ENCODE data around the gene DHX36.

The DHX36 gene

DNA sequence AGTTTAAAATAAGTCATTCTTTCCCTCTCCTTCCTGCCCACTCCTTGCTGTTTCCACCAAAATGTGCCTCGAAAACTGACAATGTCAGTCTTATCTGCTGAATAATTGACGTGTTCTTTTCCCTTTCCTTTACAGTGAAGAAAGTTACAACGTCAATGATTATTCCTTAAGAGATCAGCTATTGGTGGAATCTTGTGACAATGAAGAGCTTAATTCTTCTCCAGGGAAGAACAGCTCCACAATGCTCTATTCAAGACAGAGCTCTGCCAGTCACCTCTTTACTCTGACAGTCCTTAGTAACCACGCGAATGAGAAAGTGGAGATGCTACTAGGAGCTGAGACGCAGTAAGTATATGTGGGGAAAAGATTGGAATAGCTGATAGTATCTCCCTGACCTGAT is 84.1 kb downstream of the DHX36 start:
- no peak overlapping the region for H2BK15ac ChIP-seq (replicated peaks; ENCODE audit: low read depth)
- no peak overlapping the region for H3K56ac ChIP-seq (ENCODE audit: low read length)
- no peaks in the 10 kb centered on the region for H3K36me3 ChIP-seq (ENCODE audit: control insufficient read depth, insufficient read depth, low read length)
- H3K79me1 ChIP-seq (ENCODE audit: low read length) = no peaks in the 10 kb centered on the region
- H4K5ac ChIP-seq (ENCODE audit: low read length) = no peak overlapping the region
- no peak overlapping the region for H2BK120ac ChIP-seq (ENCODE audit: low read depth, low read length)
- no peak overlapping the region for H3K4me2 ChIP-seq (ENCODE audit: low read length)
- H3K4ac ChIP-seq (ENCODE audit: low read depth, low read length) = no peak overlapping the region
- H3K27ac ChIP-seq (ENCODE audit: low read depth, low read length) = no peak overlapping the region
- no peak overlapping the region for H2AK5ac ChIP-seq (ENCODE audit: low read length)
- H3K79me2 ChIP-seq (ENCODE audit: control insufficient read depth, insufficient read depth, low read length) = no peaks in the 10 kb centered on the region
- H4K8ac ChIP-seq (ENCODE audit: low read depth, low read length) = no peak overlapping the region
- H2BK5ac ChIP-seq (ENCODE audit: low read length) = no peak overlapping the region
- no peak overlapping the region for H3K9ac ChIP-seq (ENCODE audit: low read length)
- H3K4me3 ChIP-seq (ENCODE audit: low read length) = no peak overlapping the region
- no peak overlapping the region for H3K23ac ChIP-seq (ENCODE audit: low read length)
- H3K27me3 ChIP-seq (ENCODE audit: insufficient read depth, low read length, poor library complexity) = no peaks in the 10 kb centered on the region
- no peaks in the 10 kb centered on the region for H3K4me1 ChIP-seq (ENCODE audit: control insufficient read depth, low read depth, low read length)
- H3K18ac ChIP-seq (ENCODE audit: low read length) = no peak overlapping the region
- DNase-seq = no peak
- no CpG with 5 or more reads among the region's 6 CpGs for WGBS (ENCODE audit: extremely low coverage, insufficient coverage, low lambda C conversion rate)

GRCh38 chr3:154236331-154236730 is 88.0 kb downstream of the DHX36 start:
- Histone ChIP-seq H3K4ac (ENCODE audit: low read depth, low read length) (no peak overlapping the region), H3K27me3 (ENCODE audit: insufficient read depth, low read length, poor library complexity) (no peaks in the 10 kb centered on the region), H4K8ac (ENCODE audit: low read depth, low read length) (no peak overlapping the region), H3K23ac (ENCODE audit: low read length) (no peak overlapping the region), H2BK5ac (ENCODE audit: low read length) (no peak overlapping the region), H2AK5ac (ENCODE audit: low read length) (no peak overlapping the region), H2BK120ac (ENCODE audit: low read depth, low read length) (no peak overlapping the region), H3K79me1 (ENCODE audit: low read length) (no peaks in the 10 kb centered on the region), H2BK15ac (replicated peaks; ENCODE audit: low read depth) (no peak overlapping the region), H4K5ac (ENCODE audit: low read length) (no peak overlapping the region), H3K56ac (ENCODE audit: low read length) (no peak overlapping the region), H3K4me3 (ENCODE audit: low read length) (no peak overlapping the region), H3K4me1 (ENCODE audit: control insufficient read depth, low read depth, low read length) (no peaks in the 10 kb centered on the region), H3K79me2 (ENCODE audit: control insufficient read depth, insufficient read depth, low read length) (no peaks in the 10 kb centered on the region), H3K18ac (ENCODE audit: low read length) (no peak overlapping the region), H3K4me2 (ENCODE audit: low read length) (no peak overlapping the region), H3K9ac (ENCODE audit: low read length) (no peak overlapping the region), H3K27ac (ENCODE audit: low read depth, low read length) (no peak overlapping the region), H3K36me3 (ENCODE audit: control insufficient read depth, insufficient read depth, low read length) (no peaks in the 10 kb centered on the region)
- WGBS (ENCODE audit: extremely low coverage, insufficient coverage, low lambda C conversion rate) = no CpG with 5 or more reads among the region's 3 CpGs
- DNase-seq = no peak

DNA sequence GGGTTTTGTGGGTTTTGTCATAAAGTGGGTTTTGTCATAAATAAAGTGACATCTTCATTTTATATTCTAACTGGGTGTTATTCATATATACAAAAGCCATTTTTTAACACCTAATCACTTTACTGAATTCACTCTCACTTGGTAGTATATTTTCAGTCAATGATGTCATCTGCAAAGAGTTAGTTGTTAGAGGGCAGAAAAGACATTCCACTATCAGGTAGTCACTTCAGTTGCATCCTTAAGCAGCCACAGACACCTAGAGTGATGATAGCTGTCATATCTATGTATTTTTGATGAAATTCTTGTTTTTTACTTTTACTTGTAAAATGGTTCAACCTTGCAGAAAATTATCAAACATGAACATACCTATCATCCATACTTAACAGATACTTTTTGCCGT is 89.0 kb downstream of the DHX36 start:
- H3K27me3 ChIP-seq (ENCODE audit: insufficient read depth, low read length, poor library complexity) = no peaks in the 10 kb centered on the region
- no peak overlapping the region for H2BK15ac ChIP-seq (replicated peaks; ENCODE audit: low read depth)
- no peak overlapping the region for H2AK5ac ChIP-seq (ENCODE audit: low read length)
- DNase-seq = peak; percentile 67
- H4K5ac ChIP-seq (ENCODE audit: low read length) = no peak overlapping the region
- H3K23ac ChIP-seq (ENCODE audit: low read length) = no peak overlapping the region
- no peaks in the 10 kb centered on the region for H3K36me3 ChIP-seq (ENCODE audit: control insufficient read depth, insufficient read depth, low read length)
- H2BK120ac ChIP-seq (ENCODE audit: low read depth, low read length) = no peak overlapping the region
- no peaks in the 10 kb centered on the region for H3K79me2 ChIP-seq (ENCODE audit: control insufficient read depth, insufficient read depth, low read length)
- H3K18ac ChIP-seq (ENCODE audit: low read length) = no peak overlapping the region
- H3K4me3 ChIP-seq (ENCODE audit: low read length) = no peak overlapping the region
- H3K4me2 ChIP-seq (ENCODE audit: low read length) = no peak overlapping the region
- no peak overlapping the region for H2BK5ac ChIP-seq (ENCODE audit: low read length)
- H3K79me1 ChIP-seq (ENCODE audit: low read length) = no peaks in the 10 kb centered on the region
- H4K8ac ChIP-seq (ENCODE audit: low read depth, low read length) = no peak overlapping the region
- no CpG with 5 or more reads among the region's 1 CpG for WGBS (ENCODE audit: extremely low coverage, insufficient coverage, low lambda C conversion rate)
- no peak overlapping the region for H3K56ac ChIP-seq (ENCODE audit: low read length)
- no peak overlapping the region for H3K9ac ChIP-seq (ENCODE audit: low read length)
- no peak overlapping the region for H3K27ac ChIP-seq (ENCODE audit: low read depth, low read length)
- H3K4ac ChIP-seq (ENCODE audit: low read depth, low read length) = no peak overlapping the region
- no peaks in the 10 kb centered on the region for H3K4me1 ChIP-seq (ENCODE audit: control insufficient read depth, low read depth, low read length)

GRCh38 chr3:154229217-154229590 is 95.1 kb downstream of the DHX36 start:
- Histone ChIP-seq H4K8ac (ENCODE audit: low read depth, low read length) (no peak overlapping the region), H3K18ac (ENCODE audit: low read length) (no peak overlapping the region), H3K4me2 (ENCODE audit: low read length) (no peak overlapping the region), H3K9ac (ENCODE audit: low read length) (no peak overlapping the region), H3K79me2 (ENCODE audit: control insufficient read depth, insufficient read depth, low read length) (no peaks in the 10 kb centered on the region), H3K79me1 (ENCODE audit: low read length) (no peaks in the 10 kb centered on the region), H3K4me1 (ENCODE audit: control insufficient read depth, low read depth, low read length) (peaks cover 4% of the 10 kb centered on the region), H2BK5ac (ENCODE audit: low read length) (no peak overlapping the region), H3K56ac (ENCODE audit: low read length) (no peak overlapping the region), H2AK5ac (ENCODE audit: low read length) (no peak overlapping the region), H4K5ac (ENCODE audit: low read length) (no peak overlapping the region), H3K23ac (ENCODE audit: low read length) (no peak overlapping the region), H3K36me3 (ENCODE audit: control insufficient read depth, insufficient read depth, low read length) (no peaks in the 10 kb centered on the region), H2BK15ac (replicated peaks; ENCODE audit: low read depth) (no peak overlapping the region), H3K27ac (ENCODE audit: low read depth, low read length) (no peak overlapping the region), H2BK120ac (ENCODE audit: low read depth, low read length) (no peak overlapping the region), H3K4ac (ENCODE audit: low read depth, low read length) (no peak overlapping the region), H3K4me3 (ENCODE audit: low read length) (no peak overlapping the region), H3K27me3 (ENCODE audit: insufficient read depth, low read length, poor library complexity) (no peaks in the 10 kb centered on the region)
- no peak for DNase-seq
- WGBS (ENCODE audit: extremely low coverage, insufficient coverage, low lambda C conversion rate) = no CpG with 5 or more reads among the region's 2 CpGs

- H3K36me3 ChIP-seq (ENCODE audit: control insufficient read depth, insufficient read depth, low read length) = no peaks in the 10 kb centered on the region
- no peak overlapping the region for H3K9ac ChIP-seq (ENCODE audit: low read length)
- H3K4me1 ChIP-seq (ENCODE audit: control insufficient read depth, low read depth, low read length) = peaks cover 4% of the 10 kb centered on the region
- H3K27me3 ChIP-seq (ENCODE audit: insufficient read depth, low read length, poor library complexity) = no peaks in the 10 kb centered on the region
- H3K27ac ChIP-seq (ENCODE audit: low read depth, low read length) = no peak overlapping the region
- H3K4me2 ChIP-seq (ENCODE audit: low read length) = no peak overlapping the region
- H3K4me3 ChIP-seq (ENCODE audit: low read length) = no peak overlapping the region
- no peaks in the 10 kb centered on the region for H3K79me1 ChIP-seq (ENCODE audit: low read length)
- DNase-seq = peak; percentile 76
- H4K8ac ChIP-seq (ENCODE audit: low read depth, low read length) = no peak overlapping the region
- H3K56ac ChIP-seq (ENCODE audit: low read length) = no peak overlapping the region
- H2BK15ac ChIP-seq (replicated peaks; ENCODE audit: low read depth) = no peak overlapping the region
- no peak overlapping the region for H3K18ac ChIP-seq (ENCODE audit: low read length)
- WGBS (ENCODE audit: extremely low coverage, insufficient coverage, low lambda C conversion rate) = no CpG with 5 or more reads among the region's 6 CpGs
- H3K4ac ChIP-seq (ENCODE audit: low read depth, low read length) = no peak overlapping the region
- no peaks in the 10 kb centered on the region for H3K79me2 ChIP-seq (ENCODE audit: control insufficient read depth, insufficient read depth, low read length)
- H2AK5ac ChIP-seq (ENCODE audit: low read length) = no peak overlapping the region
- no peak overlapping the region for H2BK5ac ChIP-seq (ENCODE audit: low read length)
- H4K5ac ChIP-seq (ENCODE audit: low read length) = no peak overlapping the region
- H3K23ac ChIP-seq (ENCODE audit: low read length) = no peak overlapping the region
- H2BK120ac ChIP-seq (ENCODE audit: low read depth, low read length) = no peak overlapping the region
Observed at GRCh38 chr3:154228561-154229216, 95.6 kb downstream of the DHX36 start.

GRCh38 chr3:154227531-154227930 is 96.8 kb downstream of the DHX36 start:
- Histone ChIP-seq H3K4me3 (ENCODE audit: low read length) (no peak overlapping the region), H4K5ac (ENCODE audit: low read length) (no peak overlapping the region), H3K79me1 (ENCODE audit: low read length) (no peaks in the 10 kb centered on the region), H3K79me2 (ENCODE audit: control insufficient read depth, insufficient read depth, low read length) (no peaks in the 10 kb centered on the region), H3K18ac (ENCODE audit: low read length) (no peak overlapping the region), H3K9ac (ENCODE audit: low read length) (no peak overlapping the region), H3K56ac (ENCODE audit: low read length) (no peak overlapping the region), H3K36me3 (ENCODE audit: control insufficient read depth, insufficient read depth, low read length) (no peaks in the 10 kb centered on the region), H2BK5ac (ENCODE audit: low read length) (no peak overlapping the region), H3K4ac (ENCODE audit: low read depth, low read length) (no peak overlapping the region), H2AK5ac (ENCODE audit: low read length) (no peak overlapping the region), H4K8ac (ENCODE audit: low read depth, low read length) (no peak overlapping the region), H3K27me3 (ENCODE audit: insufficient read depth, low read length, poor library complexity) (no peaks in the 10 kb centered on the region), H3K23ac (ENCODE audit: low read length) (no peak overlapping the region), H3K4me1 (ENCODE audit: control insufficient read depth, low read depth, low read length) (peaks cover 4% of the 10 kb centered on the region), H2BK120ac (ENCODE audit: low read depth, low read length) (no peak overlapping the region), H3K27ac (ENCODE audit: low read depth, low read length) (no peak overlapping the region), H3K4me2 (ENCODE audit: low read length) (no peak overlapping the region), H2BK15ac (replicated peaks; ENCODE audit: low read depth) (no peak overlapping the region)
- WGBS (ENCODE audit: extremely low coverage, insufficient coverage, low lambda C conversion rate) = 100% methylated on average over 1 of the region's 3 CpGs
- DNase-seq = no peak
